Stomach (tissue), 4 donors: ENCODE data around the gene SLC9B2.

Source experiments
- CTCF ChIP-seq, 7 experiments: fragments of 450-650 bp in 4 of 7; fragments of 200-600 bp in 3 of 7; sonication (generic) in 3 of 7; IDR thresholded peaks; one replicate each; pipeline ENCODE4 v1.5.1; 2016 to 2019; ENCODE audit warnings: antibody characterized with exemption in 7 of 7, control low read depth in 2 of 7, mild to moderate bottlenecking in 1 of 7
- EP300 ChIP-seq: sonication (generic); formaldehyde crosslinking; IDR thresholded peaks from one replicate; pipeline ENCODE4 v1.6.1; 2017; ENCODE audit warnings: antibody characterized with exemption
- POLR2A ChIP-seq, 4 donors: fragments of 450-650 bp; IDR thresholded peaks; one replicate each; pipeline ENCODE4 v1.6.1; 2016; ENCODE audit warnings: antibody characterized with exemption in 4 of 4, control low read depth in 2 of 4, mild to moderate bottlenecking in 1 of 4, moderate library complexity in 1 of 4

- TF ChIP-seq CTCF (IDR thresholded peaks at IDR 0.05) = no peak
- no peak for TF ChIP-seq EP300
- no peak for TF ChIP-seq POLR2A (IDR thresholded peaks at IDR 0.05)
These were observed 46.6 kb upstream of the SLC9B2 start for GRCh38 chr4:103123114-103123513.
